Measurements from ENCODE around the gene TECPR2. TPM values are rescaled to one million over a fixed set of nuclear protein-coding genes. Genes with fewer than 3 reads are reported as not detected.

TECPR2 gene
- total and polyA plus RNA-seq, 10 of the 15 experiments (the other 5 are each of a cell fraction or from before 2014, with no cell fraction given): 0.15 to 10.0 (median 3.0) TPM

- TF ChIP-seq RCOR1 (conservative IDR thresholded peaks at IDR 0.05; ENCODE audit: low read depth, low read length) (no peak), MEF2A (IDR thresholded peaks at IDR 0.05; ENCODE audit: insufficient read depth, low read depth, low read length) (no peak)
These were observed 24.3 kb downstream of the TECPR2 start (continued) for GRCh38 chr14:102387086-102387485.

GRCh38 chr14:102389246-102389645 is 26.5 kb downstream of the TECPR2 start:
- H3K4me1 ChIP-seq (ENCODE audit: control insufficient read depth, insufficient read depth, low read length): no peaks in the 10 kb centered on the region
- ChIA-PET CTCF (interaction anchor here (0.8 kb wide), 1 partner anchor 149 kb away, joined by 3 read pairs; no protein-coding TSS in a partner anchor), POLR2A (no interaction called here), RAD21 (ENCODE audit: unreplicated experiment) (interaction anchor here (1.1 kb wide), 1 partner anchor 10 kb away, joined by 4 read pairs; no protein-coding TSS in a partner anchor), SMC1A (ENCODE audit: uncharacterized antibody, unreplicated experiment) (interaction anchor here (0.6 kb wide), 1 partner anchor 280 kb away, joined by 3 read pairs; no protein-coding TSS in a partner anchor)
- H3K27me3 ChIP-seq (replicated peaks in 1 of 2; ENCODE audit: control insufficient read depth in 2 of 2, insufficient read depth in 2 of 2, low read length in 1 of 2): no peaks in the 10 kb centered on the region
- no peaks in the 10 kb centered on the region for H3K79me2 ChIP-seq (ENCODE audit: control insufficient read depth, insufficient read depth, low read length)
- FAIRE-seq (no peak), ATAC-seq (no peak), DNase-seq (ENCODE audit: low read depth, low spot score) (no peak)
- H4K20me1 ChIP-seq (ENCODE audit: control insufficient read depth, insufficient read depth): no peaks in the 10 kb centered on the region
- H3K9me3 ChIP-seq (replicated peaks; ENCODE audit: control insufficient read depth, insufficient read depth, low read length): no peaks in the 10 kb centered on the region
- in situ Hi-C loops (cut with MboI): no loop called here
- H3K4me2 ChIP-seq (ENCODE audit: control insufficient read depth, insufficient read depth): no peak overlapping the region
- no peak overlapping the region for H3K27ac ChIP-seq (ENCODE audit: control insufficient read depth, insufficient read depth)
- H3K4me3 ChIP-seq: no peak overlapping the region
- intact Hi-C loops (cut with micrococcal nuclease; ENCODE audit: unreplicated experiment): no loop called here
- no peak overlapping the region for H3K9ac ChIP-seq (ENCODE audit: control insufficient read depth, insufficient read depth, low read length)
- no TSS peak for BruUV-seq (replicated peaks)
- no peaks in the 10 kb centered on the region; a peak in 1 of 4 replicates for H3K36me3 ChIP-seq (ENCODE audit: control insufficient read depth in 2 of 2, insufficient read depth in 2 of 2, low read length in 1 of 2)
- 100% methylated on average over 2 of the region's 2 CpGs for WGBS (ENCODE audit: insufficient coverage, insufficient replicate concordance, low lambda C conversion rate, missing lambda C conversion rate)
- H2AFZ ChIP-seq (ENCODE audit: control insufficient read depth, low read depth, low read length): no peak overlapping the region
- TF ChIP-seq NR2C2 (IDR thresholded peaks at IDR 0.05; ENCODE audit: borderline replicate concordance, control insufficient read depth, insufficient read length, low read depth) (no peak), KDM1A (IDR thresholded peaks at IDR 0.05; ENCODE audit: borderline replicate concordance) (no peak), E2F4 (IDR thresholded peaks at IDR 0.05; ENCODE audit: low read depth, low read length) (no peak), ZNF622 (IDR thresholded peaks at IDR 0.05) (no peak), NBN (IDR thresholded peaks at IDR 0.05) (no peak), IRF5 (IDR thresholded peaks at IDR 0.05; ENCODE audit: borderline replicate concordance) (no peak), BCLAF1 (IDR thresholded peaks at IDR 0.05) (no peak), ZBTB4 (CRISPR knock-in tag; IDR thresholded peaks at IDR 0.05) (no peak), NRF1 (conservative IDR thresholded peaks at IDR 0.05; ENCODE audit: low read depth, low read length) (no peak), MAX (IDR thresholded peaks at IDR 0.05; ENCODE audit: low read depth, low read length) (no peak), ZNF274 (IDR thresholded peaks at IDR 0.05; ENCODE audit: insufficient read depth, insufficient read length) (no peak), MYC (IDR thresholded peaks at IDR 0.05; ENCODE audit: insufficient read depth, insufficient read length, insufficient replicate concordance, low read length, severe bottlenecking) (no peak)

Data from GM12878 (cell line).